ENCODE results near the gene HSD3B2. TPM values are rescaled to one million over a fixed set of nuclear protein-coding genes. Genes with fewer than 3 reads are reported as not detected.

The HSD3B2 gene
- total RNA-seq, 5 donors from 2014 or later (not counting 1 experiment from before 2014, with no cell fraction given) = 0.59 to 2.6 (median 1.1) TPM; not detected in 2

GRCh38 chr1:119410961-119411360 lies 4.0 kb upstream of the HSD3B2 start:
- WGBS (ENCODE audit: insufficient coverage) = 80% methylated on average over 1 of the region's 3 CpGs
- Histone ChIP-seq H3K36me3 (ENCODE audit: control insufficient read depth in 2 of 2, extremely low read depth in 1 of 2, insufficient read depth in 1 of 2, low read length in 1 of 2) (no peaks in the 10 kb centered on the region), H3K9me3 (no peaks in the 10 kb centered on the region), H3K27ac (ENCODE audit: low read length) (no peak overlapping the region), H3K27me3 (replicated peaks in 1 of 2; ENCODE audit: control insufficient read depth in 2 of 2, extremely low read depth in 1 of 2, insufficient read depth in 2 of 2, low read length in 1 of 2) (no peaks in the 10 kb centered on the region), H3K4me1 (ENCODE audit: control insufficient read depth in 1 of 2, extremely low read depth in 1 of 2, insufficient read depth in 2 of 2, low read length in 2 of 2) (no peaks in the 10 kb centered on the region), H3K4me3 (ENCODE audit: control insufficient read depth in 1 of 2, extremely low read depth in 1 of 2, low read length in 1 of 2) (no peak overlapping the region)
- Mint-ChIP-seq H3K4me1 (no peaks in the 10 kb centered on the region), H3K27me3 (peaks cover 0 to 10% of the 10 kb centered on the region in 2 donors), H3K9me3 (peaks cover 11 to 18% (median 16%) of the 10 kb centered on the region in 3 donors), H3K27ac (no peak overlapping the region), H3K36me3 (no peaks in the 10 kb centered on the region), H3K4me3 (no peak overlapping the region)
- ATAC-seq (replicated peaks in 1 of 4) (no peak), DNase-seq (no peak)
- CTCF ChIA-PET = no interaction called here
- POLR2A ChIA-PET = no interaction called here

DNA sequence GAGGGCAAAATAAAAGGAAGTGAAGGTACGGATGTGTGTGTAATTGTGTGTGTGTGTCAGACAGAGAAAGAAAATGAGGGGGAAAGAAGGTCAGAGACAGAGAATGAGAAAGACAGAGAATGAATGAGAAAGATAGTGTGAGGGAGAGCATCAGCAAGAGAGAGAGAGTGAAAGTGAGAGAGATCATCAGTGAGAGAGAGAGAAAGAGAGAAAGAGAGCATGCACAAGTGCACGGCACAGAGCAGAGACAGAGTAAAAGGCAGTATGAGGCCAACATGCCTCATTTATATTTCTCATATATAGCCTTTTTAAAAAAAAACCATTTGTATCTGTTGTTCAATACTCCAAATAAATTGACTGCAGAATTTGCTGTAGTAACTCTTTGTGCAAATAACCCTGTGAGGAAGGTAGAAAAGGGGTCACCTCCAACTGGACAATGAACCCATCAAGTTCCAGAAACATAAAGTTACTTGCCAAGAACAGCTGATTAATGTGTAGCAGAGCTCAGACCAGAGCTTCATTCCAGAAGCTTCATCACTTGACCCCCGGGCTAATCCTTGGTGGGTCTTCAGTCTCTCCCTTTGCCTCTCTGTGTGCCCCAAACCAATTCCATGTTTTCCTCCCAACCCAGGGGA lies 1.2 kb downstream of the HSD3B2 start:
- Mint-ChIP-seq H3K9me3 (no peaks in the 10 kb centered on the region), H3K4me3 (no peak overlapping the region), H3K27ac (no peak overlapping the region), H3K27me3 (peaks cover 2 to 5% of the 10 kb centered on the region in 2 donors), H3K36me3 (no peaks in the 10 kb centered on the region), H3K4me1 (no peaks in the 10 kb centered on the region)
- no peak for ATAC-seq (replicated peaks in 1 of 4)
- Histone ChIP-seq H3K4me1 (ENCODE audit: control insufficient read depth in 1 of 2, extremely low read depth in 1 of 2, insufficient read depth in 2 of 2, low read length in 2 of 2) (no peaks in the 10 kb centered on the region), H3K9me3 (no peaks in the 10 kb centered on the region), H3K36me3 (ENCODE audit: control insufficient read depth in 2 of 2, extremely low read depth in 1 of 2, insufficient read depth in 1 of 2, low read length in 1 of 2) (no peaks in the 10 kb centered on the region), H3K4me3 (ENCODE audit: control insufficient read depth in 1 of 2, extremely low read depth in 1 of 2, low read length in 1 of 2) (no peak overlapping the region), H3K27me3 (replicated peaks in 1 of 2; ENCODE audit: control insufficient read depth in 2 of 2, extremely low read depth in 1 of 2, insufficient read depth in 2 of 2, low read length in 1 of 2) (no peaks in the 10 kb centered on the region), H3K27ac (ENCODE audit: low read length) (no peak overlapping the region)
- POLR2A ChIA-PET = no interaction called here
- no peak for DNase-seq
- CTCF ChIA-PET = no interaction called here
- WGBS (ENCODE audit: insufficient coverage) = 70% methylated on average over 2 of the region's 3 CpGs

GRCh38 chr1:119419109-119419508 lies 4.2 kb downstream of the HSD3B2 start:
- CTCF ChIA-PET = no interaction called here
- DNase-seq = no peak
- Mint-ChIP-seq H3K27ac (no peak overlapping the region), H3K4me1 (no peaks in the 10 kb centered on the region), H3K27me3 (peaks cover 2 to 5% of the 10 kb centered on the region in 2 donors), H3K9me3 (no peaks in the 10 kb centered on the region), H3K36me3 (no peaks in the 10 kb centered on the region), H3K4me3 (no peak overlapping the region)
- POLR2A ChIA-PET = no interaction called here
- no peak overlapping the region for H3K27ac ChIP-seq (ENCODE audit: low read length)
- no peaks in the 10 kb centered on the region for H3K9me3 ChIP-seq
- no peak for ATAC-seq (replicated peaks in 1 of 4)
- H3K4me1 ChIP-seq (ENCODE audit: control insufficient read depth in 1 of 2, extremely low read depth in 1 of 2, insufficient read depth in 2 of 2, low read length in 2 of 2) = no peaks in the 10 kb centered on the region
- H3K27me3 ChIP-seq (replicated peaks in 1 of 2; ENCODE audit: control insufficient read depth in 2 of 2, extremely low read depth in 1 of 2, insufficient read depth in 2 of 2, low read length in 1 of 2) = no peaks in the 10 kb centered on the region
- H3K36me3 ChIP-seq (ENCODE audit: control insufficient read depth in 2 of 2, extremely low read depth in 1 of 2, insufficient read depth in 1 of 2, low read length in 1 of 2) = no peaks in the 10 kb centered on the region
- H3K4me3 ChIP-seq (ENCODE audit: control insufficient read depth in 1 of 2, extremely low read depth in 1 of 2, low read length in 1 of 2) = no peak overlapping the region
- WGBS (ENCODE audit: insufficient coverage) = 75% methylated on average over 4 of the region's 5 CpGs

DNA sequence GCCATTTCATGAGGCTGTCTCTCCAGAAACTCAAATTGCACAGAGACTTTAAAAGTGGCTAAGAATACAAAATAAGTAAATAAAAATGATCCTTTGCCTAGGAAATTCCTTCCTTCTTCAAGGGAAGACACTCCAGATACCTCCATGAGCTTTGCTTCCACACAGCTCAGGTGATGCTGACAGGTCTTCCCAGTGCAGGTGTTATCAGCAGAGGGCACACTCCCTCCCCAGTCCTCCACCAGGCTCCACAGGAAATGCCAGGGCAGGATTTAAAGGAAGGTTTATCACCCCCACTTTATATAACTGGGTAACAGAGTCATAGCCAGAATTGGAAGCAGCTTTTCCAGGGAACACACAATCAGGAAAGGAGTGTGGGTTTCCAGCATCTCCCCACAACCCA lies 5.7 kb downstream of the HSD3B2 start:
- Histone ChIP-seq H3K27ac (ENCODE audit: low read length) (no peak overlapping the region), H3K4me1 (ENCODE audit: control insufficient read depth in 1 of 2, extremely low read depth in 1 of 2, insufficient read depth in 2 of 2, low read length in 2 of 2) (no peaks in the 10 kb centered on the region), H3K4me3 (ENCODE audit: control insufficient read depth in 1 of 2, extremely low read depth in 1 of 2, low read length in 1 of 2) (no peak overlapping the region), H3K36me3 (ENCODE audit: control insufficient read depth in 2 of 2, extremely low read depth in 1 of 2, insufficient read depth in 1 of 2, low read length in 1 of 2) (no peaks in the 10 kb centered on the region), H3K27me3 (replicated peaks in 1 of 2; ENCODE audit: control insufficient read depth in 2 of 2, extremely low read depth in 1 of 2, insufficient read depth in 2 of 2, low read length in 1 of 2) (no peaks in the 10 kb centered on the region), H3K9me3 (no peaks in the 10 kb centered on the region)
- Mint-ChIP-seq H3K4me3 (no peak overlapping the region), H3K36me3 (no peaks in the 10 kb centered on the region), H3K27ac (no peak overlapping the region), H3K9me3 (no peaks in the 10 kb centered on the region), H3K27me3 (peaks cover 2 to 5% of the 10 kb centered on the region in 2 donors), H3K4me1 (no peaks in the 10 kb centered on the region)
- POLR2A ChIA-PET = no interaction called here
- DNase-seq = no peak
- ATAC-seq (replicated peaks in 1 of 4) = no peak
- CTCF ChIA-PET = no interaction called here

DNA sequence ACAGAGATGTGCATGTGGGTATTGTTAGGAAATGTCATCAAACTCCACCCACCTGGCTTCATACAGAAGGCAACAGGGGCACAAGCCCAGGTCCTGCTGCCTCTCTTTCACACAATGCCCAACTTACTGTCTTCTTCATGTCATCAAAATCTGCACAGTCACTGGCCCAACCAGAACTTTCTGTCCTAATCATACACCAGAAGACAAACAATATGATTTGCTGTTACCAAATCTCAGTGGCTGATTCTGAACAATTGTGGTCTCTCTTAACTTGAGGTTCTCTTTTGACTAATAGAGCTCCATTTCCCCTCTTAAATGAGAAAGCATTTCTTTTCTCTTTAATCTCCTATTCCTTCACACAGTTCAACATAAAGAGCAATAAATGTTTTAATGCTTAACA lies 7.7 kb downstream of the HSD3B2 start:
- Histone ChIP-seq H3K27ac (ENCODE audit: low read length) (no peak overlapping the region), H3K27me3 (replicated peaks in 1 of 2; ENCODE audit: control insufficient read depth in 2 of 2, extremely low read depth in 1 of 2, insufficient read depth in 2 of 2, low read length in 1 of 2) (no peaks in the 10 kb centered on the region), H3K4me3 (ENCODE audit: control insufficient read depth in 1 of 2, extremely low read depth in 1 of 2, low read length in 1 of 2) (no peak overlapping the region), H3K9me3 (no peaks in the 10 kb centered on the region), H3K36me3 (ENCODE audit: control insufficient read depth in 2 of 2, extremely low read depth in 1 of 2, insufficient read depth in 1 of 2, low read length in 1 of 2) (no peaks in the 10 kb centered on the region), H3K4me1 (ENCODE audit: control insufficient read depth in 1 of 2, extremely low read depth in 1 of 2, insufficient read depth in 2 of 2, low read length in 2 of 2) (no peaks in the 10 kb centered on the region)
- ChIA-PET CTCF (no interaction called here), POLR2A (no interaction called here)
- H3K9me3 Mint-ChIP-seq = no peaks in the 10 kb centered on the region
- no peak for DNase-seq
- H3K4me3 Mint-ChIP-seq = no peak overlapping the region
- no peaks in the 10 kb centered on the region for H3K36me3 Mint-ChIP-seq
- no peak for ATAC-seq (replicated peaks in 1 of 4)
- peaks cover 5 to 10% of the 10 kb centered on the region in 2 donors for H3K27me3 Mint-ChIP-seq
- no peaks in the 10 kb centered on the region for H3K4me1 Mint-ChIP-seq
- H3K27ac Mint-ChIP-seq = no peak overlapping the region

- H3K4me1 Mint-ChIP-seq = no peaks in the 10 kb centered on the region
- H3K27ac Mint-ChIP-seq = no peak overlapping the region
- DNase-seq = no peak
- Histone ChIP-seq H3K36me3 (ENCODE audit: control insufficient read depth in 2 of 2, extremely low read depth in 1 of 2, insufficient read depth in 1 of 2, low read length in 1 of 2) (no peaks in the 10 kb centered on the region), H3K4me1 (ENCODE audit: control insufficient read depth in 1 of 2, extremely low read depth in 1 of 2, insufficient read depth in 2 of 2, low read length in 2 of 2) (no peaks in the 10 kb centered on the region), H3K27me3 (replicated peaks in 1 of 2; ENCODE audit: control insufficient read depth in 2 of 2, extremely low read depth in 1 of 2, insufficient read depth in 2 of 2, low read length in 1 of 2) (no peaks in the 10 kb centered on the region), H3K4me3 (ENCODE audit: control insufficient read depth in 1 of 2, extremely low read depth in 1 of 2, low read length in 1 of 2) (no peak overlapping the region), H3K9me3 (no peaks in the 10 kb centered on the region), H3K27ac (ENCODE audit: low read length) (no peak overlapping the region)
- WGBS (ENCODE audit: insufficient coverage) = no CpG with 5 or more reads among the region's 2 CpGs
- H3K9me3 Mint-ChIP-seq = no peaks in the 10 kb centered on the region
- no peak for ATAC-seq (replicated peaks in 1 of 4)
- H3K4me3 Mint-ChIP-seq = no peak overlapping the region
- CTCF ChIA-PET = no interaction called here
- no peaks in the 10 kb centered on the region for H3K36me3 Mint-ChIP-seq
- H3K27me3 Mint-ChIP-seq = peaks cover 22 to 31% of the 10 kb centered on the region in 2 donors
- POLR2A ChIA-PET = no interaction called here
These were observed 14.0 kb downstream of the HSD3B2 start for GRCh38 chr1:119428991-119429390.

- POLR2A ChIA-PET = no interaction called here
- H3K4me1 ChIP-seq (ENCODE audit: control insufficient read depth in 1 of 2, extremely low read depth in 1 of 2, insufficient read depth in 2 of 2, low read length in 2 of 2) = no peaks in the 10 kb centered on the region
- H3K36me3 ChIP-seq (ENCODE audit: control insufficient read depth in 2 of 2, extremely low read depth in 1 of 2, insufficient read depth in 1 of 2, low read length in 1 of 2) = no peaks in the 10 kb centered on the region
- Mint-ChIP-seq H3K9me3 (no peaks in the 10 kb centered on the region), H3K4me3 (no peak overlapping the region), H3K27me3 (peaks cover 22 to 31% of the 10 kb centered on the region in 2 donors), H3K27ac (no peak overlapping the region), H3K36me3 (no peaks in the 10 kb centered on the region), H3K4me1 (no peaks in the 10 kb centered on the region)
- no peak for ATAC-seq (replicated peaks in 1 of 4)
- no peaks in the 10 kb centered on the region for H3K27me3 ChIP-seq (replicated peaks in 1 of 2; ENCODE audit: control insufficient read depth in 2 of 2, extremely low read depth in 1 of 2, insufficient read depth in 2 of 2, low read length in 1 of 2)
- no peak overlapping the region for H3K4me3 ChIP-seq (ENCODE audit: control insufficient read depth in 1 of 2, extremely low read depth in 1 of 2, low read length in 1 of 2)
- DNase-seq = no peak
- no peaks in the 10 kb centered on the region for H3K9me3 ChIP-seq
- 60% methylated on average over 2 of the region's 4 CpGs for WGBS (ENCODE audit: insufficient coverage)
- CTCF ChIA-PET = interaction anchor here in 1 of 2 donors (0.5 kb wide), 1 partner anchor 552 kb away, joined by 3 read pairs; no protein-coding TSS in a partner anchor
- no peak overlapping the region for H3K27ac ChIP-seq (ENCODE audit: low read length)
These were observed 14.7 kb downstream of the HSD3B2 start for GRCh38 chr1:119429687-119430086.

All from T-cell (primary cell).